ENCODE data around the gene DAZAP1.

DAZAP1 gene

GRCh38 chr19:1446713-1447481 lies 39.5 kb downstream of the DAZAP1 start:
- Histone ChIP-seq H3K36me3 (ENCODE audit: insufficient read depth, low read length) (peaks cover 2% of the 10 kb centered on the region; the same call in 1 of the 2 replicates), H2AFZ (ENCODE audit: low read length, unreplicated experiment) (no peak overlapping the region), H3K27ac (ENCODE audit: low read depth, low read length) (no peak overlapping the region), H3K4me1 (ENCODE audit: control insufficient read depth, insufficient read depth, low read length, unreplicated experiment) (no peaks in the 10 kb centered on the region), H3K4me3 (ENCODE audit: low read depth, low read length) (no peak overlapping the region), H3K27me3 (ENCODE audit: insufficient read depth, low read length) (peaks cover 46% of the 10 kb centered on the region), H3K79me2 (ENCODE audit: control insufficient read depth, insufficient read depth, low read length, unreplicated experiment) (no peaks in the 10 kb centered on the region)

GRCh38 chr19:1447504-1447903 lies 40.1 kb downstream of the DAZAP1 start:
- H2AFZ ChIP-seq (ENCODE audit: low read length, unreplicated experiment) = no peak overlapping the region
- no peak overlapping the region for H3K27ac ChIP-seq (ENCODE audit: low read depth, low read length)
- H3K4me3 ChIP-seq (ENCODE audit: low read depth, low read length) = no peak overlapping the region
- H3K4me1 ChIP-seq (ENCODE audit: control insufficient read depth, insufficient read depth, low read length, unreplicated experiment) = no peaks in the 10 kb centered on the region
- H3K36me3 ChIP-seq (ENCODE audit: insufficient read depth, low read length) = no peaks in the 10 kb centered on the region
- H3K27me3 ChIP-seq (ENCODE audit: insufficient read depth, low read length) = peaks cover 51% of the 10 kb centered on the region
- H3K79me2 ChIP-seq (ENCODE audit: control insufficient read depth, insufficient read depth, low read length, unreplicated experiment) = no peaks in the 10 kb centered on the region

DNA sequence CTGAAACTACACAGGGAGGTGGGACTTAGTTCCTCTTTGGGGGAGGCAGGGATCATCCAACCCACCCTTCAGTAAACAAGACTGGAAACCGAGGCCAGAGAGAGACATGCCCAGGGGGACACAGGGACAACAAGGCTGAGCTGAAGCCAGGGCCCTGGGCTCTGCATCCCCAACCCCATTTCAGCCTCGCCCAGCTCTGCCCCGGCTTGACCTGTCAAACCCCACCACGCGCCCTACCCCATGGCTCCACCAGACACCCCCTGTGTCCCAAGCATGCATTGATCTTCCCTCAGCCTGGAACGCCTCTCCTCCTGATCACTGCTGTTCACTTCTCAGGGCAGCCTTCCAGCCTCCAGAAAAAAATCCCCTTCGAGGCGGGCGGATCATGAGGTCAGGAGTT lies 40.6 kb downstream of the DAZAP1 start:
- H3K4me1 ChIP-seq (ENCODE audit: control insufficient read depth, insufficient read depth, low read length, unreplicated experiment) = no peaks in the 10 kb centered on the region
- no peaks in the 10 kb centered on the region for H3K36me3 ChIP-seq (ENCODE audit: insufficient read depth, low read length)
- no peaks in the 10 kb centered on the region for H3K79me2 ChIP-seq (ENCODE audit: control insufficient read depth, insufficient read depth, low read length, unreplicated experiment)
- H2AFZ ChIP-seq (ENCODE audit: low read length, unreplicated experiment) = no peak overlapping the region
- peaks cover 55% of the 10 kb centered on the region for H3K27me3 ChIP-seq (ENCODE audit: insufficient read depth, low read length)
- no peak overlapping the region for H3K4me3 ChIP-seq (ENCODE audit: low read depth, low read length)
- H3K27ac ChIP-seq (ENCODE audit: low read depth, low read length) = no peak overlapping the region

DNA sequence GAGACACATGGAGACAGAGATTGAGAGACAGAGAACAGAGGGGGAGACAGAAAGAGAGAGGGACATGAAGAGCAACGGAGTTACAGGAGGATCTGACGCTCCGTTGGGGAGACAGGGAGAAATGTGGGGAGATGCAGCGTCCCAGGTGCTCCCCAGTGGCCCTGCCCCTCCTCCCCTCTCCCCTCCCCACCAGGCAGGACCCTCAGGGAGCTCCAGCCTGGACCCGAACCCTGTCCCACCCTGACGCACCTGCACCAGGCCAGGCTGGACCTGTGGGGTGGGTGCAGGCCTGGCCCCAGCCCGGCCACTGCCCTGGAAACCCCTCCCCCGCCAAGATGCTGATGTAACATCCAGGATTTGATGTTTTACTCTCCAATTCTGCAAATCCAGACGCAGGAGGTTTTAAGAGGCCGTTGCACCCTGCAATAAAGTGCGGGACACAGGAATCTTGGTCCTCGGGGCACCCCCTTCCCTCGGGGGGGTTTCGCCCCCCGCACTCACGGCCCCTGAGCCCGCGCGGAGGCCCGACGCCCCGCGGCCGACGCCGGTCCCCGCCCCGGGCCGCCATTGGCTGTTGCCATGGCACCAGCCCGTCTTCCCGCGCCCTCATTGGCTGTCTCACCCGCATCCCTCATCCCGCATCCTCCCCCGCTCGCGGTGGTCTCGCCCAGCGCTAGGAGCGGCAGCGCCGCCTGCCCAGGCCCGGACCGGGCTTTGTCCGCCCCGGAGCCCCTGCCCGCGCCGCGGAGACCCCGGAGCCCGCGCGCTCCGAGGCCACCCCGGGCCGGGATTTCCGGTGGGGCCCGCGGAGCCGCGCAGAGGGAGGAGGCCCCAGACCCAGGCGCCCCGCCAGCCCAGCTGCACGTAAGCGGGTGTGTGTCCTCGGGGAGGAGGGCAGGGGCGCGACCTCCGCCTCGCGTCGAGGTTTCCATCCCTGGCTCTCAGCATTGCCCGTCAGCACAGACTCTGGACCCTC lies 42.4 kb downstream of the DAZAP1 start, which contains the start of gene APC2:
APC2 (plus strand) TSS at position 655 of the 976 bp plus-strand sequence. CDS start 2,881 bp downstream, outside the sequence.
- peaks cover 7% of the 10 kb centered on the region for H3K4me1 ChIP-seq (ENCODE audit: control insufficient read depth, insufficient read depth, low read length, unreplicated experiment)
- no peaks in the 10 kb centered on the region for H3K79me2 ChIP-seq (ENCODE audit: control insufficient read depth, insufficient read depth, low read length, unreplicated experiment)
- H3K4me3 ChIP-seq (ENCODE audit: low read depth, low read length) = 0 out of 2 replicates have a peak within 1 kb of the TSS, but pooled peaks have one; percentile 12
- H3K27ac ChIP-seq (ENCODE audit: low read depth, low read length) = no peak within 1 kb of the TSS
- peaks cover 55% of the 10 kb centered on the region for H3K27me3 ChIP-seq (ENCODE audit: insufficient read depth, low read length)
- H3K36me3 ChIP-seq (ENCODE audit: insufficient read depth, low read length) = no peaks in the 10 kb centered on the region
- no peak within 1 kb of the TSS for H2AFZ ChIP-seq (ENCODE audit: low read length, unreplicated experiment)

- Histone ChIP-seq H3K36me3 (ENCODE audit: insufficient read depth, low read length) (no peaks in the 10 kb centered on the region), H3K4me1 (ENCODE audit: control insufficient read depth, insufficient read depth, low read length, unreplicated experiment) (peaks cover 7% of the 10 kb centered on the region), H3K4me3 (ENCODE audit: low read depth, low read length) (no peak overlapping the region), H2AFZ (ENCODE audit: low read length, unreplicated experiment) (no peak overlapping the region), H3K79me2 (ENCODE audit: control insufficient read depth, insufficient read depth, low read length, unreplicated experiment) (no peaks in the 10 kb centered on the region), H3K27ac (ENCODE audit: low read depth, low read length) (no peak overlapping the region), H3K27me3 (ENCODE audit: insufficient read depth, low read length) (peaks cover 55% of the 10 kb centered on the region)
Observed at GRCh38 chr19:1450735-1451731, 43.6 kb downstream of the DAZAP1 start.

DNA sequence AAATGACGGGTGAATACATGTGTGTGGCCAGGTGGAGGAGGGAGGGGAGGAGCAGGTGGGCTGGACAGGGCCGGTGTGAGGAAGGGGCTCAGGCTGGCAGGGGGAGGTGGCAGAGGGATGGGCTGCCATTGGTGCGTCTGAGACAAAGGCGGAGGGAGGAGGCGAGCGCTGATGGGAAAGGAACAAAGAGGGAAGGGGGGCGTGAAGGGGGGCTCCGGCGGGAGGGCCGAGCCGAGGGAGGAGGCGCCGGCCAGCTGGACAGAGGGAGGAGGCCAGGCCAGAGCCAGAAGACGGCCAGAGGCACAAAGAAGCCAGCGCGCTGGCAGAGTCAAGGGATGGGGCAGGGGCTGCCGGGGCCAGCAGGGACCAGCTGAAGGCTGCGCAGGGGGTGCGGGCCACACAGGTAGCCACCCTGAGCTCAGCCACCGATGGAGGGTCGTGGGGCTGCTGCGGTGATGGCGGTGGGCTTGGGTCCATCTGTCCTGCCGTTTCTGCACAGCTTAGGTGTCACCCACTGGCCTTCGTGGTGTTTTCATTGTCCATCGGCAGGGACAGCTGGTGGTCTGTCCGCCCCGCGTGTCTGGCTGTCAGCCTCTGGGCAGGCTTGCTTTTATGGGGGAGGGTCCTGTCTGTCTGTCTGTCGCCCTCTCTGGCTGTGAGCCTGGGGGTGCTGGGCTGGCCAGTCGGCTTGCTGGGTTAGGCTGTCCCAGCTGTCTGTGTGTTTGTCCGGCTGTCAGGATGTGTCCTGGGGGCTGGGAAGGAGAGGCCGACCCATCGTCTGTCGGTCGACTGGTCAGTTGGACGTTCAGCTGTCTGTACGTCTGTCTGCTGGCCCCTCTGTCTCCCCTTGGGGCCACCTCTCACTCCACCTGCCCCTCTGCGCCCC lies 44.8 kb downstream of the DAZAP1 start:
- Histone ChIP-seq H3K27me3 (ENCODE audit: insufficient read depth, low read length) (peaks cover 44% of the 10 kb centered on the region), H3K4me1 (ENCODE audit: control insufficient read depth, insufficient read depth, low read length, unreplicated experiment) (peaks cover 7% of the 10 kb centered on the region), H3K36me3 (ENCODE audit: insufficient read depth, low read length) (no peaks in the 10 kb centered on the region), H3K27ac (ENCODE audit: low read depth, low read length) (no peak overlapping the region), H3K4me3 (ENCODE audit: low read depth, low read length) (no peak overlapping the region), H2AFZ (ENCODE audit: low read length, unreplicated experiment) (no peak overlapping the region), H3K79me2 (ENCODE audit: control insufficient read depth, insufficient read depth, low read length, unreplicated experiment) (no peaks in the 10 kb centered on the region)

DNA sequence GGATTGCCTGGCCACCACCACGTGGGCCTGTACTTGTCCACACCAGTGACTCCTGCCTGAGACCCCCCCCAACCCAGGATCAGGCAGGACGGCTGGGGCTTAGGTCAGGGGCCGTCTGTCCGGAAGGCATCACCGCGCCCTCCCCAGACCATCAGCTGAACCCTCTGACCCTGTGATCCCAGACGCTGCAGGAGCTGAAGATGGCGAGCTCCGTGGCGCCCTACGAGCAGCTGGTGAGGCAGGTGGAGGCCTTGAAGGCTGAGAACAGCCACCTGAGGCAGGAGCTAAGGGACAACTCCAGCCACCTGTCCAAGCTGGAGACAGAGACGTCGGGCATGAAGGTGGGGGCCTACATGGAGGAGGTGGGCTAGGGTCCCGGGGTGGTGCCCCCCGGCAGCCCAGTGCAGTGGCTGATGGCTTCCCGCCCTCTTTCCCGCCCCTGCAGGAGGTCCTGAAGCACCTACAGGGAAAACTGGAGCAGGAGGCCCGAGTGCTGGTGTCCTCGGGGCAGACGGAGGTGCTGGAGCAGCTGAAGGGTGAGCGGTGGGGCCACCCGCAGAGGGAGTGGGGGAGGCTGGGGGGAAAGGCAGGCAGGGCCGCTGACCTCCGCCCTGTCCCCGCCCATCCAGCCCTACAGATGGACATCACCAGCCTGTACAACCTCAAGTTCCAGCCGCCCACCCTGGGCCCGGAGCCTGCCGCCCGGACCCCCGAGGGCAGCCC lies 45.6 kb downstream of the DAZAP1 start:
- H3K79me2 ChIP-seq (ENCODE audit: control insufficient read depth, insufficient read depth, low read length, unreplicated experiment) = no peaks in the 10 kb centered on the region
- no peak overlapping the region for H2AFZ ChIP-seq (ENCODE audit: low read length, unreplicated experiment)
- peaks cover 7% of the 10 kb centered on the region for H3K4me1 ChIP-seq (ENCODE audit: control insufficient read depth, insufficient read depth, low read length, unreplicated experiment)
- no peak overlapping the region for H3K27ac ChIP-seq (ENCODE audit: low read depth, low read length)
- no peaks in the 10 kb centered on the region for H3K36me3 ChIP-seq (ENCODE audit: insufficient read depth, low read length)
- H3K27me3 ChIP-seq (ENCODE audit: insufficient read depth, low read length) = peaks cover 38% of the 10 kb centered on the region
- H3K4me3 ChIP-seq (ENCODE audit: low read depth, low read length) = no peak overlapping the region

- peaks cover 7% of the 10 kb centered on the region for H3K4me1 ChIP-seq (ENCODE audit: control insufficient read depth, insufficient read depth, low read length, unreplicated experiment)
- peaks cover 38% of the 10 kb centered on the region for H3K27me3 ChIP-seq (ENCODE audit: insufficient read depth, low read length)
- no peaks in the 10 kb centered on the region for H3K79me2 ChIP-seq (ENCODE audit: control insufficient read depth, insufficient read depth, low read length, unreplicated experiment)
- no peak overlapping the region for H2AFZ ChIP-seq (ENCODE audit: low read length, unreplicated experiment)
- H3K36me3 ChIP-seq (ENCODE audit: insufficient read depth, low read length) = no peaks in the 10 kb centered on the region
- no peak overlapping the region for H3K27ac ChIP-seq (ENCODE audit: low read depth, low read length)
- H3K4me3 ChIP-seq (ENCODE audit: low read depth, low read length) = no peak overlapping the region
Observed at GRCh38 chr19:1453525-1454364, 46.4 kb downstream of the DAZAP1 start.

Measured in ACC112 (cell line).